ENCODE data around the gene TAF15. TPM values are rescaled to one million over a fixed set of nuclear protein-coding genes. Genes with fewer than 3 reads are reported as not detected.

Gene TAF15
- polyA plus RNA-seq, 1 donor (not counting 4 experiments of a cell fraction or from before 2014, with no cell fraction given): 101 TPM

GRCh38 chr17:35801583-35802224 lies 7.6 kb upstream of the TAF15 start:
- H3K9me1 ChIP-seq (ENCODE audit: control insufficient read depth, extremely low read depth, insufficient read depth, low read length): no peaks in the 10 kb centered on the region
- no peaks in the 10 kb centered on the region for H3K36me3 ChIP-seq (ENCODE audit: control insufficient read depth in 2 of 2, extremely low read depth in 1 of 2, insufficient read depth in 2 of 2, low read length in 2 of 2)
- H3K27ac ChIP-seq (ENCODE audit: control insufficient read depth, insufficient read depth, low read length): no peak overlapping the region
- no peaks in the 10 kb centered on the region for H3K27me3 ChIP-seq (ENCODE audit: control insufficient read depth, extremely low read depth, insufficient read depth, low read length)
- TF ChIP-seq CTCF (optimal IDR thresholded peaks at IDR 0.05 in 1 of 3, IDR thresholded peaks at IDR 0.05 in 1 of 3, conservative IDR thresholded peaks at IDR 0.05 in 1 of 3; ENCODE audit: extremely low read depth in 1 of 3, insufficient read depth in 2 of 3, low read length in 3 of 3) (no peak), EZH2 (IDR thresholded peaks at IDR 0.05; ENCODE audit: low read length) (no peak)
- DNase-seq (ENCODE audit: low read depth, low spot score) (no peak), FAIRE-seq (no peak)
- dilution Hi-C loops (cut with MboI; ENCODE audit: extremely low pct_ligation_motif_present, low sequenced_read_pairs): no loop called here
- H3K4me1 ChIP-seq (ENCODE audit: control insufficient read depth, extremely low read depth, insufficient read depth, low read length): peaks cover 9% of the 10 kb centered on the region
- no peaks in the 10 kb centered on the region for H4K20me1 ChIP-seq (ENCODE audit: control insufficient read depth, extremely low read depth, insufficient read depth, low read length)
- no peaks in the 10 kb centered on the region for H3K79me2 ChIP-seq (ENCODE audit: control insufficient read depth, insufficient read depth, low read length)
- peak overlapping the region; percentile 55 for H2AFZ ChIP-seq (ENCODE audit: control insufficient read depth, low read length)
- H3K9ac ChIP-seq (ENCODE audit: control insufficient read depth, extremely low read depth, insufficient read depth, low read length): no peak overlapping the region
- no peaks in the 10 kb centered on the region for H3K9me3 ChIP-seq (ENCODE audit: control insufficient read depth, low read depth, low read length)
- no peak overlapping the region for H3K4me3 ChIP-seq (ENCODE audit: control insufficient read depth in 2 of 3, extremely low read depth in 1 of 3, insufficient read depth in 2 of 3, low read depth in 1 of 3, low read length in 3 of 3)
- no peak overlapping the region for H3K4me2 ChIP-seq (ENCODE audit: control insufficient read depth, extremely low read depth, insufficient read depth, low read depth, low read length)

GRCh38 chr17:35804658-35805192 lies 4.6 kb upstream of the TAF15 start:
- Histone ChIP-seq H3K36me3 (ENCODE audit: control insufficient read depth in 2 of 2, extremely low read depth in 1 of 2, insufficient read depth in 2 of 2, low read length in 2 of 2) (no peaks in the 10 kb centered on the region), H3K27me3 (ENCODE audit: control insufficient read depth, extremely low read depth, insufficient read depth, low read length) (no peaks in the 10 kb centered on the region), H3K79me2 (ENCODE audit: control insufficient read depth, insufficient read depth, low read length) (peaks cover 4% of the 10 kb centered on the region), H4K20me1 (ENCODE audit: control insufficient read depth, extremely low read depth, insufficient read depth, low read length) (no peaks in the 10 kb centered on the region), H3K4me2 (ENCODE audit: control insufficient read depth, extremely low read depth, insufficient read depth, low read depth, low read length) (no peak overlapping the region), H3K4me3 (ENCODE audit: control insufficient read depth in 2 of 3, extremely low read depth in 1 of 3, insufficient read depth in 2 of 3, low read depth in 1 of 3, low read length in 3 of 3) (no peak overlapping the region), H3K4me1 (ENCODE audit: control insufficient read depth, extremely low read depth, insufficient read depth, low read length) (peaks cover 23% of the 10 kb centered on the region), H3K9me3 (ENCODE audit: control insufficient read depth, low read depth, low read length) (no peaks in the 10 kb centered on the region), H3K27ac (ENCODE audit: control insufficient read depth, insufficient read depth, low read length) (no peak overlapping the region), H2AFZ (ENCODE audit: control insufficient read depth, low read length) (no peak overlapping the region), H3K9ac (ENCODE audit: control insufficient read depth, extremely low read depth, insufficient read depth, low read length) (no peak overlapping the region), H3K9me1 (ENCODE audit: control insufficient read depth, extremely low read depth, insufficient read depth, low read length) (no peaks in the 10 kb centered on the region)
- DNase-seq (ENCODE audit: low read depth, low spot score) (no peak), FAIRE-seq (no peak)
- dilution Hi-C loops (cut with MboI; ENCODE audit: extremely low pct_ligation_motif_present, low sequenced_read_pairs): no loop called here
- no peak for TF ChIP-seq EZH2 (IDR thresholded peaks at IDR 0.05; ENCODE audit: low read length)
- TF ChIP-seq CTCF (optimal IDR thresholded peaks at IDR 0.05 in 1 of 3, IDR thresholded peaks at IDR 0.05 in 1 of 3, conservative IDR thresholded peaks at IDR 0.05 in 1 of 3; ENCODE audit: extremely low read depth in 1 of 3, insufficient read depth in 2 of 3, low read length in 3 of 3): peak; percentile 86 to 98 (median 87)

Measured in keratinocyte (primary cell).